IMR-90 (cell line): ENCODE measurements around the gene C5orf58. TPM values are rescaled to one million over a fixed set of nuclear protein-coding genes. Genes with fewer than 3 reads are reported as not detected.

ENCODE experiments used
- ATAC-seq: fragments of 200-7000 bp; cut with Tn5 transposase; 2 replicates; pipeline ENCODE4 v1.9.1; 2020; ENCODE audit warnings: low read depth, mild to moderate bottlenecking, moderate library complexity
- BruUV-seq: library from RNA; stranded (reverse); fragments of 400-500 nt; replicated peaks from 2 replicates; lab custom pipeline; 2021; lab: Mats Ljungman, UMichigan
- CTCF ChIA-PET: fragments of 300-600 bp; formaldehyde crosslinking; extraction: SDS; loops from one replicate; lab custom pipeline; 2021; ENCODE audit warnings: antibody characterized with exemption; lab: Yijun Ruan, JAX
- POLR2A ChIA-PET: fragments of 300-600 bp; sonication (Branson Sonifier 250); formaldehyde crosslinking; loops from one replicate; lab custom pipeline; 2022; ENCODE audit warnings: antibody characterized with exemption; ENCODE audit not compliant: unreplicated experiment; lab: Charles Lee
- DNase-seq: peaks from one replicate; pipeline ENCODE4 v3.0.0; 2013
- H2AFZ ChIP-seq: replicated peaks from 2 replicates; pipeline ENCODE3; 2013; ENCODE audit warnings: low read length, mild to moderate bottlenecking; ENCODE audit not compliant: poor library complexity
- H2AK5ac ChIP-seq: 2 replicates; pipeline ENCODE4 v1.6.1; 2013; ENCODE audit warnings: low read depth, low read length, inconsistent platforms
- H2AK9ac ChIP-seq: replicated peaks from 2 replicates; pipeline ENCODE3; 2013; ENCODE audit warnings: mild to moderate bottlenecking, low read depth, low read length, moderate library complexity; ENCODE audit not compliant: poor library complexity
- H2BK120ac ChIP-seq: 2 replicates; pipeline ENCODE4 v1.6.1; 2013; ENCODE audit warnings: low read depth, low read length, inconsistent platforms
- H2BK15ac ChIP-seq: 3 replicates; pipeline ENCODE4 v1.6.1; 2013; ENCODE audit warnings: low read depth, low read length, inconsistent platforms
- H2BK20ac ChIP-seq: 2 replicates; pipeline ENCODE4 v1.6.1; 2013; ENCODE audit warnings: low read depth, mild to moderate bottlenecking, inconsistent platforms, low read length, moderate library complexity
- H2BK5ac ChIP-seq: 2 replicates; pipeline ENCODE4 v1.6.1; 2013; ENCODE audit warnings: mild to moderate bottlenecking, low read depth, low read length, inconsistent platforms; ENCODE audit not compliant: poor library complexity, severe bottlenecking
- H3K14ac ChIP-seq: replicated peaks from 2 replicates; pipeline ENCODE4 v1.6.1; 2013; ENCODE audit warnings: low read depth, low read length, inconsistent platforms
- H3K18ac ChIP-seq: 2 replicates; pipeline ENCODE4 v1.6.1; 2013; ENCODE audit warnings: low read depth, low read length, control low read depth
- H3K23ac ChIP-seq: 2 replicates; pipeline ENCODE4 v1.6.1; 2013; ENCODE audit warnings: low read depth, low read length, inconsistent platforms
- H3K27ac ChIP-seq: 2 replicates; pipeline ENCODE4 v1.5.1; 2013; ENCODE audit warnings: mild to moderate bottlenecking, control low read depth, low read length; ENCODE audit not compliant: insufficient read depth
- H3K27me3 ChIP-seq: 2 replicates; pipeline ENCODE4 v1.6.1; 2013; ENCODE audit warnings: low read length; ENCODE audit not compliant: control insufficient read depth, insufficient read depth
- H3K36me3 ChIP-seq: 2 replicates; pipeline ENCODE4 v1.6.1; 2013; ENCODE audit warnings: low read length, mixed read lengths; ENCODE audit not compliant: control insufficient read depth, insufficient read depth
- H3K4ac ChIP-seq: 2 replicates; pipeline ENCODE4 v1.6.1; 2013; ENCODE audit warnings: low read depth, low read length, inconsistent platforms
- H3K4me1 ChIP-seq: 2 replicates; pipeline ENCODE4 v1.6.1; 2013; ENCODE audit warnings: low read length, mixed read lengths; ENCODE audit not compliant: control insufficient read depth, insufficient read depth
- H3K4me2 ChIP-seq: 2 replicates; pipeline ENCODE4 v1.6.1; 2013; ENCODE audit warnings: low read depth, mild to moderate bottlenecking, control low read depth, low read length, moderate library complexity
- H3K4me3 ChIP-seq: 2 replicates; pipeline ENCODE4 v1.5.1; 2013; ENCODE audit warnings: low read depth, mild to moderate bottlenecking, control low read depth, low read length, moderate library complexity; ENCODE audit not compliant: insufficient read depth
- H3K56ac ChIP-seq: 2 replicates; pipeline ENCODE4 v1.6.1; 2013; ENCODE audit warnings: low read length, inconsistent platforms; ENCODE audit not compliant: insufficient read depth; ENCODE audit errors: extremely low read depth
- H3K79me1 ChIP-seq, 2 experiments: 2 replicates each; pipeline ENCODE4 v1.6.1; 2013; ENCODE audit warnings: low read length in 2 of 2, inconsistent platforms in 1 of 2, low read depth in 1 of 2
- H3K9ac ChIP-seq: 2 replicates; pipeline ENCODE4 v1.6.1; 2013; ENCODE audit warnings: low read depth, low read length, control low read depth
- H3K9me1 ChIP-seq: 2 replicates; pipeline ENCODE4 v1.6.1; 2013; ENCODE audit warnings: low read length, inconsistent platforms; ENCODE audit not compliant: insufficient read depth
- H3K9me3 ChIP-seq: 2 replicates; pipeline ENCODE4 v1.6.1; 2013; ENCODE audit warnings: low read length; ENCODE audit not compliant: control insufficient read depth, insufficient read depth
- H4K20me1 ChIP-seq: 2 replicates; pipeline ENCODE4 v1.6.1; 2013; ENCODE audit warnings: low read length, inconsistent platforms; ENCODE audit not compliant: insufficient read depth
- H4K5ac ChIP-seq: 2 replicates; pipeline ENCODE4 v1.6.1; 2013; ENCODE audit warnings: mild to moderate bottlenecking, low read depth, low read length, control low read depth
- H4K8ac ChIP-seq, 2 experiments: 2 replicates each; pipeline ENCODE4 v1.6.1; 2013; ENCODE audit warnings: low read depth in 2 of 2, low read length in 2 of 2, control low read depth in 1 of 2, inconsistent platforms in 1 of 2
- H4K91ac ChIP-seq: 2 replicates; pipeline ENCODE4 v1.6.1; 2013; ENCODE audit warnings: low read depth, low read length, inconsistent platforms; ENCODE audit not compliant: insufficient read depth
- BHLHE40 ChIP-seq: fragments of 150-350 bp; IDR thresholded peaks from 2 replicates; pipeline ENCODE4 v1.6.1; 2016; ENCODE audit warnings: mild to moderate bottlenecking, low read depth, low read length
- CHD1 ChIP-seq: IDR thresholded peaks from 2 replicates; pipeline ENCODE4 v1.6.1; 2012; ENCODE audit warnings: low read depth, low read length, improper control_type of control experiment
- CTCF ChIP-seq: conservative IDR thresholded peaks from 2 replicates; pipeline ENCODE4 v1.5.1; 2012; ENCODE audit warnings: mild to moderate bottlenecking, low read depth, low read length, improper control_type of control experiment
- FOS ChIP-seq: fragments of 150-350 bp; IDR thresholded peaks from 2 replicates; pipeline ENCODE4 v1.6.1; 2016; ENCODE audit warnings: low read depth, low read length
- MAZ ChIP-seq: IDR thresholded peaks from 2 replicates; pipeline ENCODE4 v1.6.1; 2012; ENCODE audit warnings: low read depth, mild to moderate bottlenecking, low read length, improper control_type of control experiment, moderate library complexity, borderline replicate concordance
- MXI1 ChIP-seq: IDR thresholded peaks from 2 replicates; pipeline ENCODE4 v1.6.1; 2012; ENCODE audit warnings: low read depth, mild to moderate bottlenecking, low read length, moderate library complexity, borderline replicate concordance
- NFE2L2 ChIP-seq: fragments of 150-350 bp; IDR thresholded peaks from 2 replicates; pipeline ENCODE4 v1.6.1; 2016; ENCODE audit warnings: low read depth, mild to moderate bottlenecking, low read length
- POLR2A ChIP-seq: IDR thresholded peaks from 2 replicates; pipeline ENCODE4 v1.6.1; 2012; ENCODE audit warnings: mild to moderate bottlenecking, low read depth, low read length
- RAD21 ChIP-seq: IDR thresholded peaks from 2 replicates; pipeline ENCODE4 v1.6.1; 2012; ENCODE audit warnings: low read length, improper control_type of control experiment
- RCOR1 ChIP-seq: IDR thresholded peaks from 2 replicates; pipeline ENCODE4 v1.6.1; 2012; ENCODE audit warnings: mild to moderate bottlenecking, low read length, improper control_type of control experiment; ENCODE audit not compliant: insufficient replicate concordance
- RFX5 ChIP-seq: IDR thresholded peaks from 2 replicates; pipeline ENCODE4 v1.8.0; 2012; ENCODE audit warnings: low read depth, mild to moderate bottlenecking, low read length, moderate library complexity
- USF2 ChIP-seq: fragments of 150-350 bp; IDR thresholded peaks from 2 replicates; pipeline ENCODE4 v1.6.1; 2017; ENCODE audit warnings: mild to moderate bottlenecking, antibody characterized with exemption, low read length, low read depth
- WGBS, 2 experiments: methylation state at CpG; one replicate each; pipeline versions ENCODE4 v1.1.5 to v1.1.7; 2013; ENCODE audit warnings: missing lambda C conversion rate in 2 of 2; ENCODE audit not compliant: insufficient read length in 1 of 2; ENCODE audit errors: extremely low coverage in 2 of 2; 5-methylcytosine and 5-hydroxymethylcytosine counted together
- dilution Hi-C: fragments of 300-500 bp; cut with HindIII; formaldehyde crosslinking; loops from one replicate; pipeline ENCODE4 v1.14.3; 2018; ENCODE audit warnings: low sequenced_read_pairs; ENCODE audit not compliant: unreplicated experiment
- in situ Hi-C: fragments of 300-500 bp; cut with MboI; formaldehyde crosslinking; loops from 3 replicates; pipeline ENCODE4 v1.14.3; 2019; ENCODE audit warnings: low sequenced_read_pairs, inconsistent platforms, mixed read lengths
- intact Hi-C: fragments of 100-400 bp; cut with micrococcal nuclease; formaldehyde crosslinking; loops from 2 replicates; pipeline ENCODE4 v1.10.0; 2022
- polyA plus RNA-seq, 3 experiments: library from polyadenylated mRNA; depleted of rRNA; stranded (reverse); fragments of >200 nt; gene quantifications; 2 replicates each; pipeline ENCODE4 v1.2.3, GENCODE V29; 2012; ENCODE audit warnings: low replicate concordance in 1 of 3
- total RNA-seq: library from RNA; depleted of rRNA; stranded (reverse); fragments of >200 nt; gene quantifications from 2 replicates; pipeline ENCODE4 v1.2.3, GENCODE V29; 2012

The C5orf58 gene
- total and polyA plus RNA-seq, 2 of the 4 experiments (the other 2 are of a cell fraction), result not detected

- Histone ChIP-seq H2BK5ac (no peak overlapping the region), H3K4me1 (no peaks in the 10 kb centered on the region), H2AK9ac (no peak overlapping the region), H4K91ac (no peak overlapping the region), H3K4ac (no peak overlapping the region), H3K9ac (no peak overlapping the region), H3K14ac (no peak overlapping the region), H4K8ac (no peak overlapping the region), H4K20me1 (no peaks in the 10 kb centered on the region), H3K36me3 (no peaks in the 10 kb centered on the region), H3K9me1 (no peaks in the 10 kb centered on the region), H3K27me3 (no peaks in the 10 kb centered on the region), H2BK120ac (no peak overlapping the region), H3K18ac (no peak overlapping the region), H3K27ac (no peak overlapping the region), H2BK20ac (no peak overlapping the region), H3K9me3 (no peaks in the 10 kb centered on the region), H2BK15ac (no peak overlapping the region), H2AFZ (no peak overlapping the region), H3K23ac (no peak overlapping the region), H4K5ac (no peak overlapping the region), H3K4me3 (no peak overlapping the region), H3K79me1 (no peaks in the 10 kb centered on the region), H2AK5ac (no peak overlapping the region), H3K4me2 (no peak overlapping the region), H3K56ac (no peak overlapping the region)
- BruUV-seq, result no TSS peak
- TF ChIP-seq RAD21 (no peak), RCOR1 (no peak), CTCF (no peak), POLR2A (no peak), RFX5 (no peak), CHD1 (no peak), FOS (no peak), MAZ (no peak), BHLHE40 (no peak), USF2 (no peak), MXI1 (no peak), NFE2L2 (no peak)
- CTCF ChIA-PET, result interaction anchor here (0.6 kb wide), 1 partner anchor 84 kb away, joined by 3 read pairs; no protein-coding TSS in a partner anchor
- POLR2A ChIA-PET, result no interaction called here
- WGBS, 2 experiments, result no CpG with 5 or more reads among the region's 1 CpG
- in situ Hi-C loops, result no loop called here
- ATAC-seq (no peak), DNase-seq (no peak)
- dilution Hi-C loops, result no loop called here
- intact Hi-C loops, result no loop called here
Observed at GRCh38 chr5:170256571-170256970, 23.8 kb downstream of the C5orf58 start.
